ENCODE data around the gene TMEM44. TPM values are rescaled to one million over a fixed set of nuclear protein-coding genes. Genes with fewer than 3 reads are reported as not detected.
"Not testable (repeated sequence)": the region's sequence is repeated elsewhere in the genome, so short reads cannot be mapped to it uniquely, and the experiment has no call there.

The TMEM44 gene
- polyA plus RNA-seq, 6 donors from 2014 or later, result 0.60 to 2.4 (median 0.94) TPM; not detected in 1

DNA sequence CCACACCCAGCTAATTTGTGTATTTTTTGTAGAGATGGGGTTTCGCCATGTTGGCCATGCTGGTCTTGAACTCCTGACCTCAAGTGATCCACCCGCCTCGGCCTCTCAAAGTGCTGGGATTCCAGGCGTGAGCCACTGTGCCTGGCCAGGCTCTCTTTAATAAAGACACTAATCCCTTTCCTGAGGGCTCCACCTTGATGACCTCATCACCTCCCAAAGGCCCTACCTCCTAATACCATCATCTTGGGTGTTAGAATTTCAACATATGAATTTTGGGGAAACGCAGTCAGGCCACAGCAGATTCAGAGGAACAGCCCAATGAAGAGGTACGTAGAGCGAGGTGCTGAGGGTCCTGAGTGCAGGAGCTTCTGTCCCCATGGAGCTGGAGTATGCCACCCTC is 87.7 kb downstream of the TMEM44 start:
- H3K4me1 Mint-ChIP-seq; H3K36me3 Mint-ChIP-seq; H3K27ac Mint-ChIP-seq; DNase-seq; H3K4me3 Mint-ChIP-seq; ATAC-seq (ENCODE audit: low read depth in 2 of 2): not testable (repeated sequence)
- H3K9me3 Mint-ChIP-seq, result peaks cover 0 to 14% (median 9%) of the 10 kb centered on the region in 7 donors
- H3K27me3 Mint-ChIP-seq, result peaks cover 0 to 13% (median 6%) of the 10 kb centered on the region in 3 donors

DNA sequence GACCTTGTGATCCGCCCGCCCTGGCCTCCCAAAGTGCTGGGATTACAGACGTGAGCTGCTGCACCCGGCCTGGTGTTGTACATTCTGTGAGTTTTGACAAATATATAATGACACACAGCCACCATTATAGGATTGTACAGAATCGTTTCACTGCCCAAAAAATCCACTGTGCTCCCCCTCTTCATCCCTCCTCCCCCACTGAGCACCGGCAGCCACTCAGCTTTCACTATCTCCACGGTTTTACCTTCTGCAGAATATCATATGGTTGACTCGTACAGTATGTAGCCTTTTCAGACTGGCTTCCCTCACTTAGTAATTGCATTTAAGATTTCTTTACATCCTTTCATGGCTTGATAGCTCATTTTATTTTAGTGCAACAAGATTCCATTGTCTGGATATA is 89.7 kb downstream of the TMEM44 start:
- DNase-seq (no peak), ATAC-seq (ENCODE audit: low read depth in 2 of 2) (no peak)
- Mint-ChIP-seq H3K36me3 (peaks cover 7% of the 10 kb centered on the region in 2 donors), H3K27me3 (peaks cover 0 to 7% (median 0%) of the 10 kb centered on the region in 3 donors), H3K9me3 (peaks cover 0 to 14% (median 9%) of the 10 kb centered on the region in 7 donors), H3K4me3 (no peak overlapping the region), H3K4me1 (peaks cover 6 to 10% (median 8%) of the 10 kb centered on the region in 3 donors), H3K27ac (no peak overlapping the region)

DNA sequence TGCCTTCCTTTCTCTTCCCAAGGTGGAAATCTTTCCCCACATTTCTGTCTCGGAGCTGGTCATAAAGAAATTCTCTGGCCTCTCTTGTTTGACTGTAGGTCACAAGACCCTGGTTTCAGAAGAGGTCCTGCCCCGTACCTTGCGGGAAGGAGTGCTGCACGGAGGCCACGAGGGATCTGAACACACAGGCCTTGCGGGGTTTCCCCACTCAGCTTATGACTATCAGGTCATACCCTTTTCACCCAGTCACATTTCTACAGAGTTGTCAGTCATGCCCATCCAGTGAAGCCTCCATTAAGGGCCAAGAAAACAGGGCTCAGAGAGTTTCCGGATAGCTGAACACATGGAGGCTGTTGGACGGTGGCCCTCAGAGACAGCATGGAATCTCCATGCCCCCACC is 91.7 kb downstream of the TMEM44 start:
- ATAC-seq (ENCODE audit: low read depth in 2 of 2) (no peak), DNase-seq (no peak)
- Mint-ChIP-seq H3K4me3 (no peak overlapping the region), H3K27ac (peak overlapping the region in 2 of 6 donors; percentile 2 to 69), H3K27me3 (peaks cover 0 to 9% (median 0%) of the 10 kb centered on the region in 3 donors), H3K4me1 (peaks cover 6 to 10% (median 8%) of the 10 kb centered on the region in 3 donors), H3K9me3 (peaks cover 0 to 5% (median 0%) of the 10 kb centered on the region in 7 donors), H3K36me3 (no peaks in the 10 kb centered on the region)

DNA sequence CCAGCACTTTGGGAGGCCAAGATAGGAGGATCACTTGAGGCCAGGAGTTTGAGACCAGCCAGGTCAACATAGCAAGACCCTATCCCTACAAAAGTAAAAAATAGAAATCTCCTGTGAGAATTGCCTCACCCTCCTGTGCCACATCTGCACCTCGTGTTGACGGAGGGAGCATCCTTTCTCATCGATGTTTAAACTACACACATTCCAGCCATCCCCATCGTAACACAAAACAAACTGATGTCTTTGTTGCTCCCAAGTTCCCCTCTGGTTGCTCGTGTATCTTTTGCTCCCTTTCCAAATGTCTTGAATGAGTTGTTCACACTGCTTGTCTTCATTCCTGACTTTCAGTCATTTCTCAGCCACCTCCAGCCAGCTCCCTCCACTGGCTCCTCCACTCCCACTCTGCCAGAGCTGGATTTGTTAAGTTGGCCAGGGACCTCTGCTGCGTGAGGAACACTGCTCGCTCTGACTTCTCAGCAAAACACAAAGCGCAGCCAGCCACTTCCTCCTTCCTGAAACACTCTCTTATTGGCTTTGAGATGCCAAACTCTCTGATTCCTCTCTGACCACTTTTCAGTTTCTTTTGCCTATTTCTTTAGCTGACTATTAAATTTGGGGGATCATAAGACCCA is 92.8 kb downstream of the TMEM44 start:
- H3K27me3 Mint-ChIP-seq, result peaks cover 0 to 14% (median 0%) of the 10 kb centered on the region in 3 donors
- H3K36me3 Mint-ChIP-seq, result peaks cover 0 to 2% of the 10 kb centered on the region in 2 donors
- H3K4me3 Mint-ChIP-seq, result peak overlapping the region in 2 of 8 donors; percentile 65 to 69
- DNase-seq (no peak), ATAC-seq (ENCODE audit: low read depth in 2 of 2) (peak in 1 of 2 donors; percentile 37)
- peaks cover 0 to 6% (median 5%) of the 10 kb centered on the region in 7 donors for H3K9me3 Mint-ChIP-seq
- H3K4me1 Mint-ChIP-seq, result peaks cover 6 to 10% (median 8%) of the 10 kb centered on the region in 3 donors
- H3K27ac Mint-ChIP-seq, result peak overlapping the region in 5 of 6 donors; percentile 8 to 95 (median 93)

DNA sequence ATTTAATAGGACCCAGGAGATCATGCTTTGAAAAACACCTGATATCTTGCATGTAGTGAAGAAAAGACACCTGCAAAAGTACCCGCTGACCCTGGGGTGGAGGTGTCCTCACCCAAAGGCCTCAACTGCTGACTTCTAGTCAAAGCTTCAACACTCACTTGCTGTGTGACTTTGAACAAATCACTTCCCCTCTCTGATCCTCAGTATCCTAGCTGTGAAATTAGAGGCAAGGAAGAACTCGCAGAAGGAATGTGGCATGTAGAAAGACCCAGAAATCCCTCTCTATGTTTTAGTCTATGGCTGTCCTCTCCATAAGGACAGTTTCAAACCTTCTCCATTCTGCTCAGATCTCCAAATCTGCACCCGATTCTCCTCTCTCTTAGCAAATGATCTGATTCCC is 93.7 kb downstream of the TMEM44 start:
- H3K4me1 Mint-ChIP-seq, result peaks cover 6 to 10% (median 8%) of the 10 kb centered on the region in 3 donors
- ATAC-seq (ENCODE audit: low read depth in 2 of 2) (no peak), DNase-seq (no peak)
- H3K4me3 Mint-ChIP-seq, result no peak overlapping the region
- H3K27ac Mint-ChIP-seq, result peak overlapping the region in 1 of 6 donors; percentile 52
- peaks cover 7 to 11% of the 10 kb centered on the region in 2 donors for H3K36me3 Mint-ChIP-seq
- H3K27me3 Mint-ChIP-seq, result peaks cover 0 to 14% (median 0%) of the 10 kb centered on the region in 3 donors
- H3K9me3 Mint-ChIP-seq, result peaks cover 0 to 14% (median 11%) of the 10 kb centered on the region in 7 donors

DNA sequence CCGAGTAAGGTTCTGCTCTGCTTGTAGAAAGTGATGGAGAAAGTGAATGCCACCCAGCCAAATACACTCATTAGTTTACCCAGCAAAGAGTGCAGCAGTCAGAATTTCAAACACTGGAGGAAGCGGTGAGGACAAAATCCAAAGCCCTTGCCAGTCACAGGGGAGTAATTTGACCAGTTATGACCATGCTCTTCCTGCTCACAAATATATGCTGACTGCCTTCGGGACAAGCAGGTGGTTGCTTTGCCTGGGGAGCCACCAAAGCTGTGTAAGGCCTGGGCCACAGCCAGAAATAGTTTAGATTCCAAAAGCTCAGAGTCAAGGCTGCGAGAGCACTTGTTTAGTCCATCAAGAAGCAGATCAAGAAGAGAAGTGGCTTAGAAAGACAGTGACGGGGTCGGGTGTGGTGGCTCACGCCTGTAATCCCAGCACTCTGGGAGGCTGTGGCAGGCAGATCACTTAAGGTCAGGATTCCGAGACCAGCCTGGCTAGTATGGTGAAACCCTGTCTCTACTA is 95.4 kb downstream of the TMEM44 start:
- no peak overlapping the region for H3K4me3 Mint-ChIP-seq
- peaks cover 6 to 27% (median 20%) of the 10 kb centered on the region in 7 donors for H3K9me3 Mint-ChIP-seq
- ATAC-seq (ENCODE audit: low read depth in 2 of 2) (no peak), DNase-seq (no peak)
- H3K4me1 Mint-ChIP-seq, result peaks cover 6 to 10% (median 8%) of the 10 kb centered on the region in 3 donors
- peaks cover 15 to 21% of the 10 kb centered on the region in 2 donors for H3K36me3 Mint-ChIP-seq
- peaks cover 0 to 18% (median under 1%) of the 10 kb centered on the region in 3 donors for H3K27me3 Mint-ChIP-seq
- no peak overlapping the region for H3K27ac Mint-ChIP-seq

Other genes with a start within 250 kb of the TMEM44 start
- under 1 TPM in 2 of 6 donors, not detected in 4; 0.17 to 0.21 TPM for gene GP5, start 234.2 kb downstream of the TMEM44 start, polyA plus RNA-seq (ENCODE audit: low read depth in 6 of 6)
- gene ATP13A3, start 146.4 kb downstream of the TMEM44 start, polyA plus RNA-seq (ENCODE audit: low read depth in 6 of 6), result 1 to 10 TPM; 3.1 to 6.6 (median 5.0) TPM
- gene LSG1, start 38.8 kb upstream of the TMEM44 start, polyA plus RNA-seq (ENCODE audit: low read depth in 6 of 6), result 10 to 100 TPM; 14.6 to 44.0 (median 21.1) TPM
- gene FAM43A, start 52.5 kb upstream of the TMEM44 start, polyA plus RNA-seq (ENCODE audit: low read depth in 6 of 6), result 10 to 100 TPM; 15.4 to 69.3 (median 35.4) TPM

Data from naive B cell (primary cell).